Spleen (tissue), 11 donors: Measurements from ENCODE around the gene NUDT16. TPM values are rescaled to one million over a fixed set of nuclear protein-coding genes. Genes with fewer than 3 reads are reported as not detected.

Source experiments
- DNase-seq: peaks from one replicate; pipeline ENCODE4 v3.0.0-alpha.2; 2020
- H3K27ac ChIP-seq, 8 donors: fragments of 200-600 bp; sonication (generic) in 7 of 8; 1 replicate in 4 of 8; 2 replicates in 4 of 8; pipeline versions ENCODE4 v1.5.0 to v1.8.0; 2016 to 2021; ENCODE audit warnings: inconsistent platforms in 4 of 8, mild to moderate bottlenecking in 4 of 8, moderate library complexity in 1 of 8
- H3K27me3 ChIP-seq, 7 donors: fragments of 200-600 bp; sonication (generic) in 6 of 7; replicated peaks in 1 of 7; 1 replicate in 4 of 7; 2 replicates in 3 of 7; pipeline versions ENCODE4 v1.5.0 to v1.8.0; 2016 to 2021; ENCODE audit warnings: inconsistent platforms in 3 of 7, mild to moderate bottlenecking in 1 of 7
- H3K36me3 ChIP-seq, 6 donors: fragments of 200-600 bp; sonication (generic) in 5 of 6; 1 replicate in 4 of 6; 2 replicates in 2 of 6; pipeline versions ENCODE4 v1.5.0 to v1.8.0; 2016 to 2021; ENCODE audit warnings: inconsistent platforms in 2 of 6
- H3K4me1 ChIP-seq, 6 donors: fragments of 200-600 bp; sonication (generic) in 5 of 6; 1 replicate in 3 of 6; 2 replicates in 3 of 6; pipeline versions ENCODE4 v1.5.0 to v1.8.0; 2016 to 2021; ENCODE audit warnings: inconsistent platforms in 3 of 6
- H3K4me3 ChIP-seq, 8 donors: fragments of 200-600 bp; sonication (generic) in 7 of 8; 1 replicate in 4 of 8; 2 replicates in 4 of 8; pipeline versions ENCODE4 v1.5.0 to v1.8.0; 2016 to 2021; ENCODE audit warnings: inconsistent platforms in 4 of 8, mild to moderate bottlenecking in 4 of 8, moderate library complexity in 2 of 8
- H3K9me3 ChIP-seq, 8 donors: fragments of 200-600 bp; sonication (generic) in 7 of 8; 1 replicate in 4 of 8; 2 replicates in 4 of 8; pipeline versions ENCODE4 v1.5.0 to v1.8.0; 2016 to 2021; ENCODE audit warnings: inconsistent platforms in 4 of 8
- POLR2A ChIP-seq, 3 donors: fragments of 450-650 bp; IDR thresholded peaks; one replicate each; pipeline ENCODE4 v1.5.1; 2017; ENCODE audit warnings: antibody characterized with exemption in 3 of 3, mild to moderate bottlenecking in 1 of 3
- POLR2AphosphoS5 ChIP-seq, 3 donors: sonication (generic); formaldehyde crosslinking; IDR thresholded peaks; one replicate each; pipeline ENCODE4 v1.5.1; 2017; ENCODE audit warnings: antibody characterized with exemption in 3 of 3
- WGBS, 5 donors: extraction: QIAGEN DNeasy Blood & Tissue Kit in 3 of 5; methylation state at CpG; one replicate each; pipeline versions ENCODE4 v1.1.5 to v1.1.7; 2013 to 2018; 5-methylcytosine and 5-hydroxymethylcytosine counted together
- intact Hi-C: fragments of 100-400 bp; cut with DNase I; formaldehyde crosslinking; loops from one replicate; pipeline ENCODE4 v1.15.0; 2023; ENCODE audit warnings: low total_unique reads
- polyA plus RNA-seq, 3 donors: library from polyadenylated mRNA; stranded (reverse); fragments of 200-250 nt; gene quantifications; one replicate each; pipeline ENCODE4 v1.2.1, GENCODE V29; 2013
- total RNA-seq, 7 donors: library from RNA; depleted of rRNA in 3 of 7; stranded (reverse); fragments of >200 nt in 3 of 7; fragmentation: NEBNext Ultra II Directional in 4 of 7; extraction: Animal tissue kit (Norgen Biotek cat#: 25700) in 4 of 7; gene quantifications; one replicate each; pipeline versions ENCODE4 v1.1.0 to v1.2.1, GENCODE V29; 2016 to 2021
- TF ChIP-seq, protein P1 (sequence below), 11 experiments: fragments of 200-600 bp in 7 of 11; fragments of 450-650 bp in 4 of 11; sonication (generic) in 4 of 11; IDR thresholded peaks in 8 of 11; conservative IDR thresholded peaks in 3 of 11; 1 replicate in 7 of 11; 2 replicates in 4 of 11; pipeline versions ENCODE4 v1.4.0 to v1.8.0; 2016 to 2021; ENCODE audit warnings: antibody characterized with exemption in 11 of 11, inconsistent platforms in 4 of 11, mild to moderate bottlenecking in 1 of 11
- donor health status: healthy with polysubstance abuse.
- donor health status: DM: no; HTN: no; CAD: no; lungs with moderate emphysema.
- donor health status: DM: no; HTN: no; CAD: no.
- donor health status: Bipolar disorder and iron deficiency.
- donor health status: healthy.
- donor health status: DM: no; HTN: no; CAD: no.
- donor health status: DM: yes; HTN: yes; CAD: no.

Gene NUDT16
- total and polyA plus RNA-seq, 10 donors: 13.2 to 64.5 (median 23.1) TPM

- intact Hi-C loops: no loop called here
- TF ChIP-seq, protein P1, sequence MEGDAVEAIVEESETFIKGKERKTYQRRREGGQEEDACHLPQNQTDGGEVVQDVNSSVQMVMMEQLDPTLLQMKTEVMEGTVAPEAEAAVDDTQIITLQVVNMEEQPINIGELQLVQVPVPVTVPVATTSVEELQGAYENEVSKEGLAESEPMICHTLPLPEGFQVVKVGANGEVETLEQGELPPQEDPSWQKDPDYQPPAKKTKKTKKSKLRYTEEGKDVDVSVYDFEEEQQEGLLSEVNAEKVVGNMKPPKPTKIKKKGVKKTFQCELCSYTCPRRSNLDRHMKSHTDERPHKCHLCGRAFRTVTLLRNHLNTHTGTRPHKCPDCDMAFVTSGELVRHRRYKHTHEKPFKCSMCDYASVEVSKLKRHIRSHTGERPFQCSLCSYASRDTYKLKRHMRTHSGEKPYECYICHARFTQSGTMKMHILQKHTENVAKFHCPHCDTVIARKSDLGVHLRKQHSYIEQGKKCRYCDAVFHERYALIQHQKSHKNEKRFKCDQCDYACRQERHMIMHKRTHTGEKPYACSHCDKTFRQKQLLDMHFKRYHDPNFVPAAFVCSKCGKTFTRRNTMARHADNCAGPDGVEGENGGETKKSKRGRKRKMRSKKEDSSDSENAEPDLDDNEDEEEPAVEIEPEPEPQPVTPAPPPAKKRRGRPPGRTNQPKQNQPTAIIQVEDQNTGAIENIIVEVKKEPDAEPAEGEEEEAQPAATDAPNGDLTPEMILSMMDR (IDR thresholded peaks at IDR 0.05 in 8 of 11, conservative IDR thresholded peaks at IDR 0.05 in 3 of 11): no peak
- TF ChIP-seq POLR2A (IDR thresholded peaks at IDR 0.05) (no peak), POLR2AphosphoS5 (IDR thresholded peaks at IDR 0.05) (no peak)
- no peaks in the 10 kb centered on the region for H3K36me3 ChIP-seq
- no peak overlapping the region for H3K4me3 ChIP-seq
- H3K9me3 ChIP-seq: no peaks in the 10 kb centered on the region
- DNase-seq: no peak
- H3K27me3 ChIP-seq: no peaks in the 10 kb centered on the region
- H3K4me1 ChIP-seq: peaks cover 0 to 9% (median 7%) of the 10 kb centered on the region in 6 donors
- 79 to 85% (median 81%) methylated on average over 6 of the region's 6 CpGs for WGBS, 5 donors
- no peak overlapping the region for H3K27ac ChIP-seq
Measured at GRCh38 chr3:131393051-131393450, 11.5 kb downstream of the NUDT16 start.

- Histone ChIP-seq H3K36me3 (no peaks in the 10 kb centered on the region), H3K27me3 (no peaks in the 10 kb centered on the region), H3K27ac (no peak overlapping the region), H3K4me3 (no peak overlapping the region), H3K9me3 (no peaks in the 10 kb centered on the region), H3K4me1 (peaks cover 0 to under 1% (median 0%) of the 10 kb centered on the region in 6 donors)
- TF ChIP-seq, protein P1 (IDR thresholded peaks at IDR 0.05 in 8 of 11, conservative IDR thresholded peaks at IDR 0.05 in 3 of 11): no peak
- TF ChIP-seq POLR2A (IDR thresholded peaks at IDR 0.05) (no peak), POLR2AphosphoS5 (IDR thresholded peaks at IDR 0.05) (no peak)
- no peak for DNase-seq
- WGBS, 5 donors: 83 to 89% (median 86%) methylated on average over 4 of the region's 4 CpGs
- intact Hi-C loops: no loop called here
Measured at GRCh38 chr3:131393868-131394267, 12.3 kb downstream of the NUDT16 start.

GRCh38 chr3:131394400-131394799, 12.8 kb downstream of the NUDT16 start:
- H3K4me1 ChIP-seq: no peaks in the 10 kb centered on the region
- no peaks in the 10 kb centered on the region for H3K36me3 ChIP-seq
- intact Hi-C loops: no loop called here
- no peak overlapping the region for H3K27ac ChIP-seq
- TF ChIP-seq, protein P1 (IDR thresholded peaks at IDR 0.05 in 8 of 11, conservative IDR thresholded peaks at IDR 0.05 in 3 of 11): no peak
- TF ChIP-seq POLR2AphosphoS5 (IDR thresholded peaks at IDR 0.05) (no peak), POLR2A (IDR thresholded peaks at IDR 0.05) (no peak)
- H3K27me3 ChIP-seq: no peaks in the 10 kb centered on the region
- no peak for DNase-seq
- H3K4me3 ChIP-seq: no peak overlapping the region
- H3K9me3 ChIP-seq: no peaks in the 10 kb centered on the region

GRCh38 chr3:131396170-131396569, 14.6 kb downstream of the NUDT16 start:
- intact Hi-C loops: no loop called here
- Histone ChIP-seq H3K36me3 (no peaks in the 10 kb centered on the region), H3K9me3 (no peaks in the 10 kb centered on the region), H3K27me3 (no peaks in the 10 kb centered on the region), H3K27ac (no peak overlapping the region), H3K4me3 (no peak overlapping the region), H3K4me1 (no peaks in the 10 kb centered on the region)
- no peak for DNase-seq
- TF ChIP-seq POLR2AphosphoS5 (IDR thresholded peaks at IDR 0.05): no peak
- no peak for TF ChIP-seq POLR2A (IDR thresholded peaks at IDR 0.05)
- TF ChIP-seq, protein P1 (IDR thresholded peaks at IDR 0.05 in 8 of 11, conservative IDR thresholded peaks at IDR 0.05 in 3 of 11): no peak
